NB4 (cell line): ENCODE measurements around the gene FPR1.

Source experiments
- DNase-seq: peaks from one replicate; pipeline ENCODE4 v3.0.0; 2010; ENCODE audit warnings: low read depth
- H3K4me3 ChIP-seq: one replicate; pipeline ENCODE4 v1.5.1; 2011; ENCODE audit warnings: mild to moderate bottlenecking, low read depth, low read length, moderate library complexity
- CTCF ChIP-seq: IDR thresholded peaks from one replicate; pipeline ENCODE4 v1.5.1; 2012; ENCODE audit warnings: low read depth, low read length
- MAX ChIP-seq: IDR thresholded peaks from 2 replicates; pipeline ENCODE4 v1.6.1; 2011; ENCODE audit warnings: low read depth, low read length
- MYC ChIP-seq: IDR thresholded peaks from 2 replicates; pipeline ENCODE4 v1.6.1; 2011; ENCODE audit warnings: low read depth, low read length
- POLR2A ChIP-seq: IDR thresholded peaks from 2 replicates; pipeline ENCODE4 v1.6.1; 2011; ENCODE audit warnings: mild to moderate bottlenecking; ENCODE audit not compliant: insufficient read length; ENCODE audit errors: extremely low read depth

Gene FPR1

GRCh38 chr19:51772977-51773376 lies 21.3 kb upstream of the FPR1 start:
- H3K4me3 ChIP-seq: no peak overlapping the region
- no peak for TF ChIP-seq MYC
- peak; percentile 34 for DNase-seq

GRCh38 chr19:51771376-51772130 lies 19.9 kb upstream of the FPR1 start:
- TF ChIP-seq POLR2A (no peak), MAX (peak; percentile 37; the same call in 1 of the 2 replicates), CTCF (no peak), MYC (no peak)
- peak; percentile 86 for DNase-seq
- H3K4me3 ChIP-seq: peak overlapping the region; percentile 21

- TF ChIP-seq MYC (no peak), CTCF (no peak), MAX (no peak), POLR2A (no peak)
- no peak overlapping the region for H3K4me3 ChIP-seq
- DNase-seq: no peak
These were observed 14.8 kb upstream of the FPR1 start for GRCh38 chr19:51766461-51766860.

GRCh38 chr19:51765086-51765485 lies 13.4 kb upstream of the FPR1 start:
- DNase-seq: no peak
- TF ChIP-seq CTCF (no peak), MAX (no peak), MYC (no peak), POLR2A (no peak)
- H3K4me3 ChIP-seq: no peak overlapping the region

- no peak for DNase-seq
- no peak for TF ChIP-seq CTCF
- no peak for TF ChIP-seq POLR2A
- TF ChIP-seq MYC: no peak
- TF ChIP-seq MAX: no peak
- H3K4me3 ChIP-seq: no peak overlapping the region
These were observed 10.0 kb upstream of the FPR1 start for GRCh38 chr19:51761696-51762095.

- TF ChIP-seq POLR2A (no peak), MYC (no peak), CTCF (no peak), MAX (no peak)
- H3K4me3 ChIP-seq: no peak within 1 kb of the TSS
- DNase-seq: peak; percentile 64
These were observed 9.1 kb upstream of the FPR1 start, which contains the start of gene FPR2 for GRCh38 chr19:51760697-51761356. Gene FPR2 (plus strand): TSS chr19:51761180. CDS start chr19:51768659, 7,479 bp downstream.
